SH-SY5Y (cell line): ENCODE measurements around the gene HAUS5.

Experiments
- GATA2 ChIP-seq: IDR thresholded peaks from 2 replicates; pipeline ENCODE4 v1.6.1; 2011; ENCODE audit warnings: mild to moderate bottlenecking, low read depth, low read length
- GATA3 ChIP-seq: IDR thresholded peaks from 2 replicates; pipeline ENCODE4 v1.6.1; 2011; ENCODE audit warnings: low read depth, mild to moderate bottlenecking, low read length, moderate library complexity

GRCh38 chr19:35592226-35592625 lies 20.3 kb upstream of the HAUS5 start:
- TF ChIP-seq GATA3 (no peak), GATA2 (no peak)
